ENCODE results near the gene LRP8.

GRCh38 chr1:53341961-53342707, 14.3 kb upstream of the LRP8 start:
- TF ChIP-seq CTCF (IDR thresholded peaks at IDR 0.05) = no peak
- no peak for TF ChIP-seq SIN3A (IDR thresholded peaks at IDR 0.05; ENCODE audit: borderline replicate concordance, insufficient read depth, low read depth, low read length)
- TF ChIP-seq TCF7L2 (IDR thresholded peaks at IDR 0.05; ENCODE audit: low read depth, low read length) = no peak
